NT2/D1 (cell line): ENCODE measurements around the gene MTURN.

ENCODE experiments used
- SUZ12 ChIP-seq: IDR thresholded peaks from 2 replicates; pipeline ENCODE4 v1.6.1; 2011; ENCODE audit not compliant: insufficient read length, insufficient read depth; ENCODE audit errors: extremely low read depth
- YY1 ChIP-seq: IDR thresholded peaks from 2 replicates; pipeline ENCODE4 v1.6.1; 2011; ENCODE audit not compliant: insufficient read length, insufficient read depth
- ZNF274 ChIP-seq: IDR thresholded peaks from 2 replicates; pipeline ENCODE4 v1.6.1; 2011; ENCODE audit warnings: mild to moderate bottlenecking, low read depth, low read length

DNA sequence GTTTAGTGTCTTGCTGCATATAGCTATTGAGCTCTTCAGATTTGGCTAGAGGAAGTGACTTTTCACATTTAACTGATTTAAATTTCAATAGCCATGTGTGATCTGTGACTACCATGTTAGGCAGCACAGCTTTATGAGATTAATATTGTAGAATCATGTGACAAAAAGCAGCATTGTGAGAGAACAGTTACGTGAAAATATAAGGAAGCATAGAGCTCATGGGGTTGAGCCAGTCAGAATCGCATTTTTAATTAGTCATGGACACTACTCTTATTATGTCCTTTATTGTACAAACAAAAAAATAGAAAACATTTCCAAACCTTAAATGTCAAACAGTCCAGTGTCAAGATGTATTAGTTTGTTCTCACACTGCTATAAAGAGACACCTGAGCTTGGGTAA is 48.0 kb downstream of the MTURN start:
- no peak for TF ChIP-seq ZNF274
- no peak for TF ChIP-seq SUZ12
- no peak for TF ChIP-seq YY1
